Gastrocnemius medialis (tissue), 4 donors: Measurements from ENCODE around the gene ITGB3.

Source experiments
- CTCF ChIP-seq, 5 experiments: fragments of 450-650 bp in 3 of 5; fragments of 200-600 bp in 2 of 5; sonication (generic) in 2 of 5; IDR thresholded peaks in 4 of 5; conservative IDR thresholded peaks in 1 of 5; 1 replicate in 4 of 5; 2 replicates in 1 of 5; pipeline ENCODE4 v1.5.1; 2016 to 2019; ENCODE audit warnings: antibody characterized with exemption in 5 of 5, mild to moderate bottlenecking in 3 of 5, moderate library complexity in 3 of 5
- POLR2A ChIP-seq, 2 donors: fragments of 450-650 bp; IDR thresholded peaks; one replicate each; pipeline ENCODE4 v1.6.1; 2017; ENCODE audit warnings: antibody characterized with exemption in 2 of 2, mild to moderate bottlenecking in 2 of 2, moderate library complexity in 2 of 2

DNA sequence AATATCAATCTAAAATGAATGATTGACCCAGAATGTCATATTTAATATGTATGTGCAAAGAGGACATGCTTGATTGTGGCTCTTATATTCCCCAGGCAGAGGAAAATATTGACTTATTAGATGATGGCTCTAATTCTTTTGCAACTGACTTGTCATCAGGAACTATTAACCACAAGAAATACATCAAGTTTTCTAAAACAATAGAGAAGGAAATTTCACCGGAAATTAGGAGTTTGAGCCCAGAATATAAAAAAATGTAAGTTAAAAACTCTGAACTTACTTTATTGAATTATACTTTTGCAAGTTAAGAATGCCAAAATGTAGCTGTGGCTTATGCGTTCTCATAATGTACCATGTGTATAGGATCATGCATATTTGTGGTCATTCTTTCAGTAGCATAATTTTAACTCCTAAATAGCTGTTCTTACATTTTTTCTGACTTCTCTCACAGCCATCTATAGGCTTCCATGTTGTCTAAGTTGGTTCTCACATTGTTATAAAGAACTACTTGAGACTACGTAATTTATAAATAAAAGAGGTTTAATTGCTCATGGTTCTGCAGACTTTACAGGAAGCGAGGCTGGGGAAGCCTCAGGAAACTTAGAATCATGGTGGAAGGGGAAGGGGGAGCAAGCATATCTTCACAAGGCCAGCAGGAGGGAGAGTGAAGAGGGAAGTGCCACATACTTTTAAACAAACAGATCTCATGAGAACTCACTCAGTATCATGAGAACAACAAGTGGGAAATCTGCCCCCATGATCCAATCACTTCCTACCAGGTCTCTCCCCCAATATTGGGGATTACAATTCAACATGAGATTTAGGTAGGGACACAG lies 81.7 kb downstream of the ITGB3 start:
- no peak for TF ChIP-seq CTCF (IDR thresholded peaks at IDR 0.05 in 4 of 5, conservative IDR thresholded peaks at IDR 0.05 in 1 of 5)
- TF ChIP-seq POLR2A (IDR thresholded peaks at IDR 0.05) = no peak
